ENCODE data around the gene DCAF16.

DNA sequence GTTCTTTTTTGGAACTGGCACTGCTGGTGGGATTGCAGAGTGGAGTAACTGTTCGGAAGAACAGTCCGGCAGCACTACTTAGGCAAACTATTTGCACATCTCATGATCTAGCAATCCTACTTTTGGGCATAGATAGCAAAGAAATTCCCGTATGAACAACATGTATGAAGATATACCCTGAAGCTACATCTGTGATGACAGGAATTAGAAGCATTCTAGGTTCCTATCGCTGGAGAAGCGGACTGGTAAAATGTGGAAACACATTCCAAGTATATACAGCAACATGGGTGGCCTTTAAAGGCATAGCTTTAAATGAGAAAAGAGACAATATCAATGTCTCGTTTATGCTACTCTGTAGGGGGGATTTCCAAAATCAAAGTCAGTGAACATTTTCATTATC lies 3.1 kb downstream of the DCAF16 start:
- TF ChIP-seq, protein P1, sequence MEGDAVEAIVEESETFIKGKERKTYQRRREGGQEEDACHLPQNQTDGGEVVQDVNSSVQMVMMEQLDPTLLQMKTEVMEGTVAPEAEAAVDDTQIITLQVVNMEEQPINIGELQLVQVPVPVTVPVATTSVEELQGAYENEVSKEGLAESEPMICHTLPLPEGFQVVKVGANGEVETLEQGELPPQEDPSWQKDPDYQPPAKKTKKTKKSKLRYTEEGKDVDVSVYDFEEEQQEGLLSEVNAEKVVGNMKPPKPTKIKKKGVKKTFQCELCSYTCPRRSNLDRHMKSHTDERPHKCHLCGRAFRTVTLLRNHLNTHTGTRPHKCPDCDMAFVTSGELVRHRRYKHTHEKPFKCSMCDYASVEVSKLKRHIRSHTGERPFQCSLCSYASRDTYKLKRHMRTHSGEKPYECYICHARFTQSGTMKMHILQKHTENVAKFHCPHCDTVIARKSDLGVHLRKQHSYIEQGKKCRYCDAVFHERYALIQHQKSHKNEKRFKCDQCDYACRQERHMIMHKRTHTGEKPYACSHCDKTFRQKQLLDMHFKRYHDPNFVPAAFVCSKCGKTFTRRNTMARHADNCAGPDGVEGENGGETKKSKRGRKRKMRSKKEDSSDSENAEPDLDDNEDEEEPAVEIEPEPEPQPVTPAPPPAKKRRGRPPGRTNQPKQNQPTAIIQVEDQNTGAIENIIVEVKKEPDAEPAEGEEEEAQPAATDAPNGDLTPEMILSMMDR (IDR thresholded peaks at IDR 0.05), result no peak
- no peak for TF ChIP-seq POLR2A (IDR thresholded peaks at IDR 0.05)
- TF ChIP-seq POLR2AphosphoS5 (IDR thresholded peaks at IDR 0.05), result no peak

Data from stomach (tissue), 4 donors.